Measurements from ENCODE around the gene SERPINH1. TPM values are rescaled to one million over a fixed set of nuclear protein-coding genes. Genes with fewer than 3 reads are reported as not detected.

Gene SERPINH1
- polyA plus RNA-seq, 3 donors, result 1.6 to 4.6 (median 2.1) TPM

DNA sequence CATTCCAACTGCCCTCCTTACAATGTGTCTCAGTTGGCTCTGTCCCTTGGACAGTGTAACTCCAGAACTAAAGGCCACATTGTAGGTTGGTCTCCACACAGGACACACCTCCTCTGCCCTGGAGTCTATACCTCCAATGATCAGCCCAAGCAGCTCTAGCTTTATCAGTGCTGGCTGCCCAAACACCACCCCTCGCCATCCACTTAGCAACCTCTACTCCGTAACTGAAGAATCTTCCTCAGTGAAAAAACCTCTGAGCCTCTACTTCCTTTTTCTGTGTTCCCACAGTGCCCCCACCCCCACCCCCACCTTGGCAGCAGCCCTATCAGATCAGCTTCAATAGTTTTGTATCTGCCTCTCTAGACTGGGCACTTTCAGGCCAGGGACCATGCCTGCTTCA lies 33.4 kb downstream of the SERPINH1 start:
- no peaks in the 10 kb centered on the region for H3K4me1 ChIP-seq (ENCODE audit: control insufficient read depth in 1 of 2, insufficient read depth in 2 of 2, low read length in 2 of 2)
- Mint-ChIP-seq H3K36me3 (no peaks in the 10 kb centered on the region), H3K9me3 (peaks cover 0 to 2% (median 0%) of the 10 kb centered on the region in 7 donors), H3K4me1 (peaks cover 5% of the 10 kb centered on the region), H3K27me3 (ENCODE audit: low read depth in 3 of 3) (peaks cover 8 to 15% (median 13%) of the 10 kb centered on the region in 3 donors), H3K27ac (peak overlapping the region in 1 of 7 donors; percentile 33), H3K4me3 (no peak overlapping the region)
- no peak overlapping the region for H3K9ac ChIP-seq (ENCODE audit: insufficient read depth, low read length, poor library complexity, severe bottlenecking)
- no peak overlapping the region for H2AFZ ChIP-seq (ENCODE audit: insufficient read depth, low read depth, low read length, poor library complexity, severe bottlenecking)
- no peak overlapping the region for H3K4me3 ChIP-seq (replicated peaks in 1 of 3; ENCODE audit: low read depth in 2 of 3, low read length in 3 of 3)
- TF ChIP-seq, protein P1, sequence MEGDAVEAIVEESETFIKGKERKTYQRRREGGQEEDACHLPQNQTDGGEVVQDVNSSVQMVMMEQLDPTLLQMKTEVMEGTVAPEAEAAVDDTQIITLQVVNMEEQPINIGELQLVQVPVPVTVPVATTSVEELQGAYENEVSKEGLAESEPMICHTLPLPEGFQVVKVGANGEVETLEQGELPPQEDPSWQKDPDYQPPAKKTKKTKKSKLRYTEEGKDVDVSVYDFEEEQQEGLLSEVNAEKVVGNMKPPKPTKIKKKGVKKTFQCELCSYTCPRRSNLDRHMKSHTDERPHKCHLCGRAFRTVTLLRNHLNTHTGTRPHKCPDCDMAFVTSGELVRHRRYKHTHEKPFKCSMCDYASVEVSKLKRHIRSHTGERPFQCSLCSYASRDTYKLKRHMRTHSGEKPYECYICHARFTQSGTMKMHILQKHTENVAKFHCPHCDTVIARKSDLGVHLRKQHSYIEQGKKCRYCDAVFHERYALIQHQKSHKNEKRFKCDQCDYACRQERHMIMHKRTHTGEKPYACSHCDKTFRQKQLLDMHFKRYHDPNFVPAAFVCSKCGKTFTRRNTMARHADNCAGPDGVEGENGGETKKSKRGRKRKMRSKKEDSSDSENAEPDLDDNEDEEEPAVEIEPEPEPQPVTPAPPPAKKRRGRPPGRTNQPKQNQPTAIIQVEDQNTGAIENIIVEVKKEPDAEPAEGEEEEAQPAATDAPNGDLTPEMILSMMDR (IDR thresholded peaks at IDR 0.05), result no peak
- no peaks in the 10 kb centered on the region for H3K79me2 ChIP-seq (ENCODE audit: insufficient read depth, low read length)
- H3K9me3 ChIP-seq (replicated peaks in 1 of 2; ENCODE audit: control insufficient read depth in 1 of 2, insufficient read depth in 1 of 2, low read length in 2 of 2), result no peaks in the 10 kb centered on the region
- DNase-seq, result no peak
- H3K27me3 ChIP-seq (ENCODE audit: control insufficient read depth in 2 of 2, insufficient read depth in 2 of 2, low read length in 2 of 2), result no peaks in the 10 kb centered on the region
- 14% methylated on average over 2 of the region's 2 CpGs for WGBS (ENCODE audit: insufficient coverage)
- intact Hi-C loops (cut with micrococcal nuclease), result no loop called here
- H4K20me1 ChIP-seq (ENCODE audit: insufficient read depth, low read length), result no peaks in the 10 kb centered on the region
- H3K4me2 ChIP-seq (replicated peaks; ENCODE audit: extremely low read depth, low read length, poor library complexity, severe bottlenecking), result no peak overlapping the region
- H3K27ac ChIP-seq (ENCODE audit: low read depth in 1 of 2, low read length in 2 of 2), result no peak overlapping the region
- H3K36me3 ChIP-seq (replicated peaks in 1 of 2; ENCODE audit: control insufficient read depth in 1 of 2, insufficient read depth in 2 of 2, low read length in 2 of 2), result no peaks in the 10 kb centered on the region

DNA sequence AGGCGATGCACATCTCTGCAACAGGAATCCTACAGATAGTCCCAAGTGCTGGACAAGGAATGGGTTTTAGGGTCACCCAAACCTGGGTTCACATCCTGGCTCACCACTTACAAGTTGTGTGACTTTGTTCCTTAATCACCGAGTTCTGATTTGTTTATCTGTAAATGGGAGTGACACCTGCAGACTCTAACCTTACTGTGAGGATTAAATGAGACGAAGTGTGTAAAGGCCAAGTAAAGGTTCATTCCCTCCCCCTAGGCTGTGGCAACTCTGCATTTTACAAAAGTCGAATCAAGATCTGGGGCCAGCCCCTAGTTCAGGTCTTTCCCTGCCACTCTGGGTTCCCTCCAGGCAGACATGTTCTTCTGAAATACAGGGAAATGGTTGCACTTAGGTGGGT lies 34.9 kb downstream of the SERPINH1 start:
- H3K27ac ChIP-seq (ENCODE audit: low read depth in 1 of 2, low read length in 2 of 2), result no peak overlapping the region
- no peak overlapping the region for H3K9ac ChIP-seq (ENCODE audit: insufficient read depth, low read length, poor library complexity, severe bottlenecking)
- no peak overlapping the region for H3K4me2 ChIP-seq (replicated peaks; ENCODE audit: extremely low read depth, low read length, poor library complexity, severe bottlenecking)
- TF ChIP-seq, protein P1 (IDR thresholded peaks at IDR 0.05), result no peak
- peaks cover 6 to 16% (median 12%) of the 10 kb centered on the region in 3 donors for H3K27me3 Mint-ChIP-seq (ENCODE audit: low read depth in 3 of 3)
- peaks cover 5% of the 10 kb centered on the region for H3K4me1 Mint-ChIP-seq
- no peak overlapping the region for H3K4me3 Mint-ChIP-seq
- H2AFZ ChIP-seq (ENCODE audit: insufficient read depth, low read depth, low read length, poor library complexity, severe bottlenecking), result no peak overlapping the region
- intact Hi-C loops (cut with micrococcal nuclease), result no loop called here
- H3K79me2 ChIP-seq (ENCODE audit: insufficient read depth, low read length), result no peaks in the 10 kb centered on the region
- no peak overlapping the region for H3K27ac Mint-ChIP-seq
- H3K27me3 ChIP-seq (ENCODE audit: control insufficient read depth in 2 of 2, insufficient read depth in 2 of 2, low read length in 2 of 2), result no peaks in the 10 kb centered on the region
- no peaks in the 10 kb centered on the region for H3K36me3 Mint-ChIP-seq
- no peaks in the 10 kb centered on the region for H3K9me3 ChIP-seq (replicated peaks in 1 of 2; ENCODE audit: control insufficient read depth in 1 of 2, insufficient read depth in 1 of 2, low read length in 2 of 2)
- no peak overlapping the region for H3K4me3 ChIP-seq (replicated peaks in 1 of 3; ENCODE audit: low read depth in 2 of 3, low read length in 3 of 3)
- no peaks in the 10 kb centered on the region for H3K4me1 ChIP-seq (ENCODE audit: control insufficient read depth in 1 of 2, insufficient read depth in 2 of 2, low read length in 2 of 2)
- H3K36me3 ChIP-seq (replicated peaks in 1 of 2; ENCODE audit: control insufficient read depth in 1 of 2, insufficient read depth in 2 of 2, low read length in 2 of 2), result no peaks in the 10 kb centered on the region
- WGBS (ENCODE audit: insufficient coverage), result 100% methylated on average over 1 of the region's 4 CpGs
- H4K20me1 ChIP-seq (ENCODE audit: insufficient read depth, low read length), result no peaks in the 10 kb centered on the region
- DNase-seq, result no peak
- peaks cover 0 to 2% (median 0%) of the 10 kb centered on the region in 7 donors for H3K9me3 Mint-ChIP-seq
